ENCODE measurements around the gene ITPKB. TPM values are rescaled to one million over a fixed set of nuclear protein-coding genes. Genes with fewer than 3 reads are reported as not detected.

Gene ITPKB
- total and polyA plus RNA-seq, 2 of the 13 experiments (the other 11 are each of a cell fraction or from before 2014, with no cell fraction given): not detected

DNA sequence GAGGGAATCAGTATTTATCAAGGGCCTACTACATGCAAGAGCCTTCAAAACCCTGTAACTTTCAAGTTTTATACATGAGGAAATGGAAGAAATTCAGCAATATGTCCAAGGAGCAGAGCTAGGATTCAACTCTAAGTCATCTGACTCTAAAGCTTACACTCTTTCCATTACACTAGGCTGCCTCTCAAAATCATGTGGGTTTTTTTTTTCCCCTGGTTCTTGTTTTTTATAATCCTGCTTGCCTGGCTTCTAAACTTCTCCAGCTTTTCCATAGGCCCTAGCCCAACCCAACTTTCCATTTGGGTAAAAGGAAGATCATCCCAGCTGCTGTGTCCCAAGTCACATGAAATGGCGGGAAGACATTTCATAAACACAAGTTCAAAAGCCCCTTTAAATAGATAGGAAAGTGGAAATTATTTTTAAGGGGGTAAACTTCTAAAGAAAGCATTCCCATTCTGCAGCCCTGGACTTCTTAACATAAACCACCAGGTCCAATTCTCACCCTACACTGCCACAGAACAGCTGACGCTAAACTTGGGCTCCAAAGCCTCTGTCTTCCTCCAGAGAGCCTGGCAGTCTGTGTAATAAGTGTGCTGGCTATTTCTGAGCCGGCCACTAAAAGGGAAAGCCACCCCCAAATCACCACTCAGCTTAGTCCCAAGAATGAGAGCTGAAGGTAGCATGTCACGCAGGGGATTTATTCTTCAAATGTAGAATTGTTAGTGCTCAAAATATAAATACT is 46.9 kb downstream of the ITPKB start:
- H3K27ac ChIP-seq (ENCODE audit: extremely low read length, insufficient read depth, low read length): no peak overlapping the region
- H3K4me2 ChIP-seq (ENCODE audit: low read depth, low read length): no peak overlapping the region
- H3K9me3 ChIP-seq (ENCODE audit: low read length): no peaks in the 10 kb centered on the region
- no peaks in the 10 kb centered on the region for H4K20me1 ChIP-seq (ENCODE audit: insufficient read depth, low read length)
- H3K27me3 ChIP-seq (ENCODE audit: control insufficient read depth in 1 of 2, insufficient read depth in 2 of 2, low read length in 2 of 2): peaks cover 4 to 46% of the 10 kb centered on the region in 2 experiments
- ChIA-PET CTCF (ENCODE audit: low intra/inter-chr PET ratio, low total read pairs) (no interaction called here), POLR2A (no interaction called here)
- intact Hi-C loops (cut with micrococcal nuclease; ENCODE audit: unreplicated experiment) (no loop called here), in situ Hi-C loops (cut with HindIII; ENCODE audit: extremely low pct_ligation_motif_present, low pct_unique_long_range_greater_than_20kb) (no loop called here)
- H3K4me3 ChIP-seq (replicated peaks in 1 of 3; ENCODE audit: insufficient read depth in 1 of 3, low read depth in 2 of 3, low read length in 3 of 3): no peak overlapping the region
- FAIRE-seq: no peak
- no peak for ATAC-seq
- H3K36me3 ChIP-seq (replicated peaks in 1 of 2; ENCODE audit: control insufficient read depth in 1 of 2, insufficient read depth in 2 of 2, low read length in 2 of 2): no peaks in the 10 kb centered on the region
- H2AFZ ChIP-seq (ENCODE audit: low read length): no peak overlapping the region
- H3K79me2 ChIP-seq (ENCODE audit: insufficient read depth, low read length): no peaks in the 10 kb centered on the region
- H3K9ac ChIP-seq (ENCODE audit: insufficient read depth, low read depth, low read length): no peak overlapping the region
- H3K4me1 ChIP-seq (ENCODE audit: insufficient read depth, low read length): no peaks in the 10 kb centered on the region
- WGBS (ENCODE audit: low lambda C conversion rate): 21% methylated on average over 4 of the region's 4 CpGs
- BruUV-seq (replicated peaks): no TSS peak
- no peak for TF ChIP-seq MTA3 (CRISPR knock-in tag; IDR thresholded peaks at IDR 0.05)
- TF ChIP-seq PPARG (CRISPR knock-in tag; conservative IDR thresholded peaks at IDR 0.05): no peak
- no peak for TF ChIP-seq SIX4 (CRISPR knock-in tag; IDR thresholded peaks at IDR 0.05)
- TF ChIP-seq TEAD3 (CRISPR knock-in tag; optimal IDR thresholded peaks at IDR 0.05; ENCODE audit: borderline replicate concordance): no peak
- no peak for TF ChIP-seq ZNF263 (CRISPR knock-in tag; IDR thresholded peaks at IDR 0.05)
- no peak for DNase-seq (ENCODE audit: low spot score)

DNA sequence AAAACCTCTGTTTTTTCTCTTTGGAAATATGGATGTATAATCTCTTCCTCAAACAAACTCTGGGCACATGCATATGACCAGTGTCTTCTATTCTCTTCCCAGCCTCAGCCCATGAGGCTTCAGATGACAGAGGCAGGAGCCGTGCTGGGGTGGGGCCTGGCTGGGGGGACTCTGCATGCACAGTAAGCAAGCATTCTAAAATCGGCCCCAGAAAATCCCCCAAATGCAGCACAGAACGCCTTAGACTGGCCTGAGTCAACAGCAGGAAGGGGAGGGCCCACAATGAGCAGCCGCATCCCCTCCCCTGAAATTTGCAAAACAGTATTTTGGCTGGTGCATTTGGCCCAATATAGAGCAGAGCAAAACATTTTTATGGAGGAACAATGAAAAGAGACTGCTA is 47.8 kb downstream of the ITPKB start:
- Histone ChIP-seq H3K9me3 (ENCODE audit: low read length) (no peaks in the 10 kb centered on the region), H3K27me3 (ENCODE audit: control insufficient read depth in 1 of 2, insufficient read depth in 2 of 2, low read length in 2 of 2) (peaks cover 4 to 40% of the 10 kb centered on the region in 2 experiments), H4K20me1 (ENCODE audit: insufficient read depth, low read length) (no peaks in the 10 kb centered on the region), H3K79me2 (ENCODE audit: insufficient read depth, low read length) (no peaks in the 10 kb centered on the region), H3K27ac (ENCODE audit: extremely low read length, insufficient read depth, low read length) (no peak overlapping the region), H3K9ac (ENCODE audit: insufficient read depth, low read depth, low read length) (no peak overlapping the region), H3K4me3 (replicated peaks in 1 of 3; ENCODE audit: insufficient read depth in 1 of 3, low read depth in 2 of 3, low read length in 3 of 3) (no peak overlapping the region), H3K4me2 (ENCODE audit: low read depth, low read length) (no peak overlapping the region), H3K4me1 (ENCODE audit: insufficient read depth, low read length) (no peaks in the 10 kb centered on the region), H3K36me3 (replicated peaks in 1 of 2; ENCODE audit: control insufficient read depth in 1 of 2, insufficient read depth in 2 of 2, low read length in 2 of 2) (no peaks in the 10 kb centered on the region), H2AFZ (ENCODE audit: low read length) (no peak overlapping the region)
- ChIA-PET POLR2A (no interaction called here), CTCF (ENCODE audit: low intra/inter-chr PET ratio, low total read pairs) (no interaction called here)
- BruUV-seq (replicated peaks): no TSS peak
- no peak for ATAC-seq
- DNase-seq (ENCODE audit: low spot score): no peak
- WGBS (ENCODE audit: low lambda C conversion rate): 3% methylated on average over 4 of the region's 4 CpGs
- FAIRE-seq: no peak
- intact Hi-C loops (cut with micrococcal nuclease; ENCODE audit: unreplicated experiment) (no loop called here), in situ Hi-C loops (cut with HindIII; ENCODE audit: extremely low pct_ligation_motif_present, low pct_unique_long_range_greater_than_20kb) (no loop called here)
- no peak for TF ChIP-seq ZNF180 (CRISPR knock-in tag; IDR thresholded peaks at IDR 0.05; ENCODE audit: borderline replicate concordance, low read depth)
- no peak for TF ChIP-seq PAWR (CRISPR knock-in tag; IDR thresholded peaks at IDR 0.05; ENCODE audit: borderline replicate concordance)
- TF ChIP-seq, protein P1, sequence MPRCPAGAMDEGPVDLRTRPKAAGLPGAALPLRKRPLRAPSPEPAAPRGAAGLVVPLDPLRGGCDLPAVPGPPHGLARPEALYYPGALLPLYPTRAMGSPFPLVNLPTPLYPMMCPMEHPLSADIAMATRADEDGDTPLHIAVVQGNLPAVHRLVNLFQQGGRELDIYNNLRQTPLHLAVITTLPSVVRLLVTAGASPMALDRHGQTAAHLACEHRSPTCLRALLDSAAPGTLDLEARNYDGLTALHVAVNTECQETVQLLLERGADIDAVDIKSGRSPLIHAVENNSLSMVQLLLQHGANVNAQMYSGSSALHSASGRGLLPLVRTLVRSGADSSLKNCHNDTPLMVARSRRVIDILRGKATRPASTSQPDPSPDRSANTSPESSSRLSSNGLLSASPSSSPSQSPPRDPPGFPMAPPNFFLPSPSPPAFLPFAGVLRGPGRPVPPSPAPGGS (CRISPR knock-in tag; IDR thresholded peaks at IDR 0.05): no peak
- TF ChIP-seq HNRNPK (IDR thresholded peaks at IDR 0.05; ENCODE audit: low read depth, low read length, poor library complexity, severe bottlenecking): no peak
- TF ChIP-seq ZNF776 (CRISPR knock-in tag; IDR thresholded peaks at IDR 0.05): no peak
- no peak for TF ChIP-seq ZNF317 (CRISPR knock-in tag; IDR thresholded peaks at IDR 0.05)
- TF ChIP-seq, protein P2, sequence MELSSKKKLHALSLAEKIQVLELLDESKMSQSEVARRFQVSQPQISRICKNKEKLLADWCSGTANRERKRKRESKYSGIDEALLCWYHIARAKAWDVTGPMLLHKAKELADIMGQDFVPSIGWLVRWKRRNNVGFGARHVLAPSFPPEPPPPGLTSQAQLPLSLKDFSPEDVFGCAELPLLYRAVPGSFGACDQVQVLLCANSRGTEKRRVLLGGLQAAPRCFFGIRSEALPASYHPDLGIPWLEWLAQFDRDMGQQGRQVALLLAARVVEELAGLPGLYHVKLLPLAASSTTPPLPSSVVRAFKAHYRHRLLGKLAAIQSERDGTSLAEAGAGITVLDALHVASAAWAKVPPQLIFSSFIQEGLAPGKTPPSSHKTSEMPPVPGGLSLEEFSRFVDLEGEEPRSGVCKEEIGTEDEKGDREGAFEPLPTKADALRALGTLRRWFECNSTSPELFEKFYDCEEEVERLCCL (CRISPR knock-in tag; IDR thresholded peaks at IDR 0.05; ENCODE audit: borderline replicate concordance): no peak
- no peak for TF ChIP-seq ZNF562 (CRISPR knock-in tag; IDR thresholded peaks at IDR 0.05; ENCODE audit: borderline replicate concordance)
- TF ChIP-seq, protein P3, sequence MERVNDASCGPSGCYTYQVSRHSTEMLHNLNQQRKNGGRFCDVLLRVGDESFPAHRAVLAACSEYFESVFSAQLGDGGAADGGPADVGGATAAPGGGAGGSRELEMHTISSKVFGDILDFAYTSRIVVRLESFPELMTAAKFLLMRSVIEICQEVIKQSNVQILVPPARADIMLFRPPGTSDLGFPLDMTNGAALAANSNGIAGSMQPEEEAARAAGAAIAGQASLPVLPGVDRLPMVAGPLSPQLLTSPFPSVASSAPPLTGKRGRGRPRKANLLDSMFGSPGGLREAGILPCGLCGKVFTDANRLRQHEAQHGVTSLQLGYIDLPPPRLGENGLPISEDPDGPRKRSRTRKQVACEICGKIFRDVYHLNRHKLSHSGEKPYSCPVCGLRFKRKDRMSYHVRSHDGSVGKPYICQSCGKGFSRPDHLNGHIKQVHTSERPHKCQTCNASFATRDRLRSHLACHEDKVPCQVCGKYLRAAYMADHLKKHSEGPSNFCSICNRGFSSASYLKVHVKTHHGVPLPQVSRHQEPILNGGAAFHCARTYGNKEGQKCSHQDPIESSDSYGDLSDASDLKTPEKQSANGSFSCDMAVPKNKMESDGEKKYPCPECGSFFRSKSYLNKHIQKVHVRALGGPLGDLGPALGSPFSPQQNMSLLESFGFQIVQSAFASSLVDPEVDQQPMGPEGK (CRISPR knock-in tag; IDR thresholded peaks at IDR 0.05): no peak
- no peak for TF ChIP-seq ELF4 (CRISPR knock-in tag; IDR thresholded peaks at IDR 0.05; ENCODE audit: borderline replicate concordance)
